22Rv1 (cell line): Measurements from ENCODE around the gene UCKL1.

Experiments
- H3K27ac ChIP-seq: fragments of 450-650 bp; 2 replicates; pipeline ENCODE4 v1.5.1; 2017
- ZFX ChIP-seq: fragments of 450-650 bp; IDR thresholded peaks from 2 replicates; pipeline ENCODE4 v1.6.1; 2017; ENCODE audit warnings: antibody characterized with exemption, borderline replicate concordance
- TF ChIP-seq, protein P1 (sequence below): fragments of 450-650 bp; IDR thresholded peaks from 2 replicates; pipeline ENCODE4 v1.5.1; 2017; ENCODE audit warnings: mild to moderate bottlenecking

The UCKL1 gene

DNA sequence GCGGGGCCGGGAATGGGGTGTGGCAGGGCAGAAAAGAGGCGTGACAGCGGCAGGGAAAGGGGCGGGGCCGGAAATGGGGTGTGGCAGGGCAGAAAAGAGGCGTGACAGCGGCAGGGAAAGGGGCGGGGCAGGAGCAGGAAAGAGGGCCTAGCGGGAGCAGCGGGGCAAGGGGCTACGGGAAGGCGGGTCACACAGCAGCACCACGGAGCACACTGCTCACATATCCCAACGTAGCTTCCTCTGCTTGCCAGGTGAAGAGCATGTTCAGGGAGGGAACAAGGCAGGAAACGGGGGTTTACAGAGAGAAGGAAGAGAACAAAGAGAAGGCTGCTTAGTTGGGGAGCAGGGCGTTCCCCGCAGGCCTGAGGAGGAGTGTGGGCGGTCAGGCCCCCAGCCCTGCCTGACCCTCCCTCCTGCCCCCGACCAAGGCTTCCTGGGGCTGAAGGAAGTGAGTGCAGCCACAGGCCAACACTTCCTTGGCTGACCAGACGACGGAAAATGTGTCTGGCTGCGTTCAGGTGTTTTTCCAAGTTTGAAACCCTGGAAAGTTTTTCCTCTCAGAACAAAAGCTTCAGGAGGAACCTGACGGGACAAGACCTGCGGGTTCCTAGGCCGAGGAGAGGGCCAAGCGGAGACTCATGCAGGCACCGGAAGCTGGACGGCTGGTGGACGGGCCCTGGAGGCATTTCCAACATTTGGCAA is 13.8 kb downstream of the UCKL1 start:
- H3K27ac ChIP-seq, result peak overlapping the region; percentile 59
- TF ChIP-seq, protein P1, sequence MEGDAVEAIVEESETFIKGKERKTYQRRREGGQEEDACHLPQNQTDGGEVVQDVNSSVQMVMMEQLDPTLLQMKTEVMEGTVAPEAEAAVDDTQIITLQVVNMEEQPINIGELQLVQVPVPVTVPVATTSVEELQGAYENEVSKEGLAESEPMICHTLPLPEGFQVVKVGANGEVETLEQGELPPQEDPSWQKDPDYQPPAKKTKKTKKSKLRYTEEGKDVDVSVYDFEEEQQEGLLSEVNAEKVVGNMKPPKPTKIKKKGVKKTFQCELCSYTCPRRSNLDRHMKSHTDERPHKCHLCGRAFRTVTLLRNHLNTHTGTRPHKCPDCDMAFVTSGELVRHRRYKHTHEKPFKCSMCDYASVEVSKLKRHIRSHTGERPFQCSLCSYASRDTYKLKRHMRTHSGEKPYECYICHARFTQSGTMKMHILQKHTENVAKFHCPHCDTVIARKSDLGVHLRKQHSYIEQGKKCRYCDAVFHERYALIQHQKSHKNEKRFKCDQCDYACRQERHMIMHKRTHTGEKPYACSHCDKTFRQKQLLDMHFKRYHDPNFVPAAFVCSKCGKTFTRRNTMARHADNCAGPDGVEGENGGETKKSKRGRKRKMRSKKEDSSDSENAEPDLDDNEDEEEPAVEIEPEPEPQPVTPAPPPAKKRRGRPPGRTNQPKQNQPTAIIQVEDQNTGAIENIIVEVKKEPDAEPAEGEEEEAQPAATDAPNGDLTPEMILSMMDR, result no peak
- no peak for TF ChIP-seq ZFX

DNA sequence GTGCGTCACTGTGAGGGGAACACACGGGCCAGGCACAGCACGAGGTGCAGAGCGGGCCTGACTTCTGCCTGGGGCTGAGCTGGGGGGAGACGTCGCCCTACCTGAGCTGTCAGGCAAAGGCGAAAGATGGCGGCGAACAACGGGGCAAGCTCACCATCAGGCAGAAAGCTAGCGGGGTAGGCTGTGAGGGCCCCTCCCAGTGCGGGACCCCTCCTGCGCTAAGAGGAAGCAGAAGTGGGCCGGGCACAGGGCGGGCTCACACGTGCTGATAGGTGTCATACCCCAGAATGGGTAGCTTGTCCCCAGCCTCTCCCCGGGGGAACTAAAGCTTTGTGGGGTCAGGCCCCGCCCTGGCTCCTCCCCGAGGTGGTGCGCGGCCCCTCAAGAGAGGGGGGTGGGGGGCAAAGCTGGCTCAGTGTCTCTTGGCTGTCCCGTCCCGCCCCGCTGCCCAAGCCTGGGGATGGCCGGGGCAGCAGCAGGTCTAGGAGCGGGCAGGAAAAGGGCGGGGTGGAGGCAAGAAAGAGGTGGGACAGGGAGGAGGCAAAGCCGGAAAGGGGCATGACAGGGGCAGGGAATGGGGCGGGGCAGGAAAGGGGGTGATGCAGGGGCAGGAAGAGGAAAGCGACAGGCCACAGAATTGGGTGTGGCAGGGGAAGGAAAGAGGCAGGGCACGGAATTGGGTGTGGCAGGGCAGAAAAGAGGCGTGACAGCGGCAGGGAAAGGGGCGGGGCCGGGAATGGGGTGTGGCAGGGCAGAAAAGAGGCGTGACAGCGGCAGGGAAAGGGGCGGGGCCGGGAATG is 14.7 kb downstream of the UCKL1 start:
- TF ChIP-seq, protein P1, result no peak
- TF ChIP-seq ZFX, result no peak
- H3K27ac ChIP-seq, result peak overlapping the region; percentile 57

DNA sequence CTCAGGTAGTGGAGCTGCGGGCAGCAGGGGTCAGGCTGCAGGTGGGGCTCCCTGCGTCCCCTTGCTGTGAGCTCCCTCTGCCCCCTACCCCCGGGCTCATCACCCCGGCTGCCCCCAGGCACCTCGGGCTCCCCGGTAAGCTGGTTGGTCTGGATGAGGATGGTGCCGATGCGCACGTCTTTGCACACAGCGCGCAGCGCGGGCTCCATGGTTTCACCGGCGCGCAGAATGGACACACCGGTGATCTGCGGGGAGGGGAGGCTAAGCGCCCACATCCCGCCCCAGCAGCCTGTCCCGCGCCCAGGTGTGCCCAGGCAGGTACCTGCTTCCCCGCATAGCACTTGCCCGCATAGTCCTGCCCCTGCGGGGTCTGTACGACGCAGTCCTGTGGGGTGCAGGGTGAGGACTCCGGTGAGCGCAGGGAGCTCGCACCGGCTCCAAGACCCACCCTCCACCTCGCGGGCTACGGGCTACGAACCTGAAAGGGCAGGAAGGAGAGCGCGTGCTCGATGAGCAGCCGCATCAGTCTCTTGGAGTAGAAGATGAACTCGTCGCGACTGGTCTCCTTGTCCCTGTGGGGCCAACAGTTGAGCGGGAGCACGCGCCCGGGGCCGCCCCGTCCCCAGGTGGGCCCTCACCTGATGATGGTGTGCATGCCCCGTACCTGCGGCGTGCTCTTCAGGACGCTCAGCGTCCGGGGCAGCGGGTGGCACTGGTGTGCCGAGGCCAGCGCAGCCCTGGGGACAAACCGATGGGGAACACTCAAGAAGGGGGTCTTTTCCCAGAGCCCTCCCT is 15.5 kb downstream of the UCKL1 start:
- peak overlapping the region; percentile 57 for H3K27ac ChIP-seq
- TF ChIP-seq ZFX, result no peak
- TF ChIP-seq, protein P1, result no peak

DNA sequence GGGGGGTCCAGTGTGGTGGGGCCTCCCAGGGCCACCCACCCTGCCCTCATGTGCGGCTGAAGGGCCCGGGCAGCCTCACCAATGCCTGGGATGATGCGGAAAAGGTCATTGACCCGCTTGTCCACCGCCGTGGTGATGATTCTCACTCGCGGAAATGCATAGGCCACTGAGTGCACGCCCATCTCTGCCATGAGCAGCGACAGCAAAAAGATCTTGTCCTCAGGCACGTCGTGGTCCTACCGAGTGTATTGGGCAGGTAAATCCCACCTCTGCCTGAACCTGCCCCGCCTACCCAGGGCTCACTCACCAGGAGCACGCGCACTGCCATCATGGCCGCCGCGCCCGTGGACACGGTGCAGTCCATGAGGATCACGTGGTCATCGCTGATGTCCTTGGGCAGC is 16.1 kb downstream of the UCKL1 start:
- TF ChIP-seq, protein P1, result no peak
- no peak for TF ChIP-seq ZFX
- H3K27ac ChIP-seq, result no peak overlapping the region

DNA sequence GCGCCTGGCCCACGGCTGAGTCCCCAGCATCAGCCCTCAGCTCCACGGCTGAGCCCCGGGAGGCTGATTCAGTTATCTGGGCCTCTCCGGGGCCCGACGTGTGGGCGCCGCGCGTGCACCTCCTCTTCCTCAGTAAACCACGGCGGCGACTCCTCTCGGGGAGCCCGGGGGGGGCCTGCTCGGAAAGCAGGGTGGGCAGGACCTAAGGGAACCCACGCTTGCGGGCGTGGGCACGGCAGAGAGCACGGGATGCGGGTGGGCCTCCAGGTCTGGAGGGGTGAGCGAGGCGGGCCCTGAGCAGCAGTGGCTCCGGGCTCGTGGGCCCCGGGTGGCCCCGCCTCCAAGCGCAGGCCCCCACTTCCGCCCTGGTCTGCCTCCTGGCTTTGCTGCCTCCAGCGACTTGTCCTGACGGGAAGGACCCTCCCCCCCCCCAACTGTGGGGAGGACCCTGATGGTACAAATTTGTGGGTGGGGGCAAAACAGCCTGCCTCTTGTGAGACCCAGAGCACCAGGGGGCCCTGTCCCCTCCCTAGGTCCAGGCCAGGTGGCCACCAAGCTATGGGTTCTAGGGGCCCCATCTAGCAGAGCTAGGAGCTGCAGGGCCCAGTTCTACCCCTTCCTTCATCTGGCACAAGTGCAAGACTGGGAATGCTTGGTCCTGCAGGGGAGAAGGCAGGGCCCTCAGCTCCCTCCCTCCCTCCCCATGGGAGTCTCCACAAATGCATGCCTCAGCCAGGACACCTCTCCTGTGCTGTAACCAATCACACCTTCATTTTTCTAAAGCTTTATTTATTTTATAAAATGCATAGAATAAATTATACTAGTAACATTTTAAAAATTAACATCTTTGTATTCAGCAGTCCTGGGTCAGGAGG is 16.9 kb downstream of the UCKL1 start:
- peak overlapping the region; percentile 23; the same call in 1 of the 2 replicates for H3K27ac ChIP-seq
- no peak for TF ChIP-seq ZFX
- TF ChIP-seq, protein P1, result no peak

DNA sequence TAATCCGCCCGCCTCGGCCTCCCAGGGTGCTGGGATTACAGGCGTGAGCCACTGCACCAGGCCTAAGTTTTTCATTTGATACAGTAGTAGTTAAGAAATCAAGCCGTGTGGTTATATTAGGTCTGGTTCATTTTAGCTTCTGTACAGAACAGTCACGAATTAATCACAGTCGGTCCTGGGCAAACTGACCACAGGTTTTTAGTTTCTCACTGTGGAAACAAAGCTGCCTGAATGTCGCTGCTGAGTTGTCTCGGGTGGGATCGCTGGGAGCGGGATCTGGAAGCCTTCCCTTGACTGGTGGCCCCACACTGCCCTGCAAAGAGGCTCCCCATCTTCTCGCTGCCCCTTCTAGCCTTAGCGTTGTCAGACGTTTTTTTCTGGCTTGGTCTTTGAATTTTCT is 18.6 kb downstream of the UCKL1 start:
- H3K27ac ChIP-seq, result peak overlapping the region; percentile 24; the same call in 1 of the 2 replicates
- TF ChIP-seq ZFX, result no peak
- TF ChIP-seq, protein P1, result no peak
